Kidney (tissue), 14 donors: ENCODE data around the gene ECT2L. TPM values are rescaled to one million over a fixed set of nuclear protein-coding genes. Genes with fewer than 3 reads are reported as not detected.
A peak's percentile ranks its signal among the peaks of the same experiment; 100 is the strongest.

Experiments
- DNase-seq, 5 donors: peaks; one replicate each; pipeline ENCODE4 v3.0.0-alpha.2; 2013 to 2020
- FAIRE-seq: peaks from 2 replicates; lab custom pipeline; 2012; peaks lifted over from hg19 to GRCh38; lab: Jason Lieb, UNC
- H3K27ac ChIP-seq, 2 donors: one replicate each; pipeline ENCODE4 v1.7.0; 2013; ENCODE audit warnings: low read depth in 2 of 2, low read length in 2 of 2, inconsistent platforms in 1 of 2
- H3K27me3 ChIP-seq: one replicate; pipeline ENCODE4 v1.7.1; 2013; ENCODE audit warnings: low read length, inconsistent platforms; ENCODE audit not compliant: control insufficient read depth, insufficient read depth
- H3K36me3 ChIP-seq, 3 donors: one replicate each; pipeline versions ENCODE4 v1.7.0 to v1.7.1; 2013; ENCODE audit warnings: low read length in 3 of 3, control low read depth in 1 of 3, inconsistent platforms in 1 of 3; ENCODE audit not compliant: insufficient read depth in 3 of 3, control insufficient read depth in 2 of 3
- H3K4me1 ChIP-seq, 3 donors: one replicate each; pipeline versions ENCODE4 v1.7.0 to v1.7.1; 2013; ENCODE audit warnings: low read length in 3 of 3, inconsistent platforms in 1 of 3, low read depth in 1 of 3; ENCODE audit not compliant: control insufficient read depth in 2 of 3, insufficient read depth in 2 of 3
- H3K4me3 ChIP-seq, 3 donors: one replicate each; pipeline versions ENCODE4 v1.7.0 to v1.8.1; 2013; ENCODE audit warnings: low read length in 3 of 3, control low read depth in 1 of 3, inconsistent platforms in 1 of 3
- H3K9ac ChIP-seq, 3 donors: one replicate each; pipeline versions ENCODE4 v1.7.0 to v1.7.1; 2013; ENCODE audit warnings: low read length in 3 of 3, control low read depth in 1 of 3, inconsistent platforms in 1 of 3
- H3K9me3 ChIP-seq, 3 donors: one replicate each; pipeline versions ENCODE4 v1.7.0 to v1.7.1; 2013; ENCODE audit warnings: low read length in 3 of 3, control low read depth in 1 of 3, inconsistent platforms in 1 of 3; ENCODE audit not compliant: control insufficient read depth in 2 of 3, insufficient read depth in 1 of 3
- intact Hi-C: fragments of 100-400 bp; cut with DNase I; formaldehyde crosslinking; loops from one replicate; pipeline ENCODE4 v1.11.1; 2022
- polyA plus RNA-seq: library from polyadenylated mRNA; stranded (reverse); fragments of 350-450 nt; fragmentation: Illumina TruSeq; extraction: RNeasy Lipid Tissue Mini Kit (QIAGEN cat#74804); gene quantifications from one replicate; pipeline ENCODE4 v1.2.3, GENCODE V29; 2014; ENCODE audit warnings: low read depth, low replicate concordance; ENCODE audit not compliant: insufficient read depth
- total RNA-seq: library from RNA; stranded (reverse); fragmentation: NEBNext Ultra II Directional; extraction: Animal tissue kit (Norgen Biotek cat#: 25700); gene quantifications from one replicate; pipeline ENCODE4 v1.2.1, GENCODE V29; 2021
- TF ChIP-seq, protein P1 (sequence below): IDR thresholded peaks from 3 replicates; pipeline ENCODE4 v1.5.1; 2012; ENCODE audit warnings: mild to moderate bottlenecking, moderate library complexity, borderline replicate concordance; ENCODE audit not compliant: insufficient read depth; ENCODE audit errors: extremely low read depth
- donor health status: control.
- donor health status: control.
- donor health status: control.
- donor health status: control.
- donor health status: control.
- donor health status: DM: yes; HTN: yes; CAD: no.
- donor health status: Normal renal cell carcinoma (clear cell type).

Gene ECT2L
- total and polyA plus RNA-seq, 2 donors from 2014 or later: 0.13 TPM; not detected in 1

DNA sequence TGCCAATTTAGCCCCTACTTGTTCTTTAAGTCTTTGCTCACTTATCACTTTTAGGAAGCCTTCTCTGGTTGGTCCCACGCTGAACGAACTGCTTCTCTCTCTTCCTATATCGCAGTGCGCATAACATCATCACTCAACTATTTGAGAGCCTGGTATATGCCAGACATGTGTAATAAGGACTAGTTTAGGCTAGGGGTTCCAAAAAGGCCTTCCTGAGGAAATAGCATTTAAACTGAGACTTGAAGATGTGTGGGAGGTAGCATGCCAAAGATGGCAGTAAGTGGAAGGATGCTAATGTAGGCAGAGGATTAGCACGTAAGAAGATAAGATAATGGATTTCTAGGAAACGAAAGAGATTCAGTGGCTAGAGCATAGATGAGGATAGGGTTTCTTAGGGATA, 17.6 kb upstream of the ECT2L start:
- H3K9me3 ChIP-seq: no peaks in the 10 kb centered on the region
- H3K9ac ChIP-seq: no peak overlapping the region
- intact Hi-C loops: no loop called here
- no peak overlapping the region for H3K27ac ChIP-seq
- H3K36me3 ChIP-seq: peaks cover 0 to 15% (median 2%) of the 10 kb centered on the region in 3 donors
- FAIRE-seq (no peak), DNase-seq (no peak)
- peaks cover 0 to 3% (median 2%) of the 10 kb centered on the region in 3 donors for H3K4me1 ChIP-seq
- H3K4me3 ChIP-seq: no peak overlapping the region
- TF ChIP-seq, protein P1, sequence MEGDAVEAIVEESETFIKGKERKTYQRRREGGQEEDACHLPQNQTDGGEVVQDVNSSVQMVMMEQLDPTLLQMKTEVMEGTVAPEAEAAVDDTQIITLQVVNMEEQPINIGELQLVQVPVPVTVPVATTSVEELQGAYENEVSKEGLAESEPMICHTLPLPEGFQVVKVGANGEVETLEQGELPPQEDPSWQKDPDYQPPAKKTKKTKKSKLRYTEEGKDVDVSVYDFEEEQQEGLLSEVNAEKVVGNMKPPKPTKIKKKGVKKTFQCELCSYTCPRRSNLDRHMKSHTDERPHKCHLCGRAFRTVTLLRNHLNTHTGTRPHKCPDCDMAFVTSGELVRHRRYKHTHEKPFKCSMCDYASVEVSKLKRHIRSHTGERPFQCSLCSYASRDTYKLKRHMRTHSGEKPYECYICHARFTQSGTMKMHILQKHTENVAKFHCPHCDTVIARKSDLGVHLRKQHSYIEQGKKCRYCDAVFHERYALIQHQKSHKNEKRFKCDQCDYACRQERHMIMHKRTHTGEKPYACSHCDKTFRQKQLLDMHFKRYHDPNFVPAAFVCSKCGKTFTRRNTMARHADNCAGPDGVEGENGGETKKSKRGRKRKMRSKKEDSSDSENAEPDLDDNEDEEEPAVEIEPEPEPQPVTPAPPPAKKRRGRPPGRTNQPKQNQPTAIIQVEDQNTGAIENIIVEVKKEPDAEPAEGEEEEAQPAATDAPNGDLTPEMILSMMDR: no peak
- H3K27me3 ChIP-seq: no peaks in the 10 kb centered on the region

DNA sequence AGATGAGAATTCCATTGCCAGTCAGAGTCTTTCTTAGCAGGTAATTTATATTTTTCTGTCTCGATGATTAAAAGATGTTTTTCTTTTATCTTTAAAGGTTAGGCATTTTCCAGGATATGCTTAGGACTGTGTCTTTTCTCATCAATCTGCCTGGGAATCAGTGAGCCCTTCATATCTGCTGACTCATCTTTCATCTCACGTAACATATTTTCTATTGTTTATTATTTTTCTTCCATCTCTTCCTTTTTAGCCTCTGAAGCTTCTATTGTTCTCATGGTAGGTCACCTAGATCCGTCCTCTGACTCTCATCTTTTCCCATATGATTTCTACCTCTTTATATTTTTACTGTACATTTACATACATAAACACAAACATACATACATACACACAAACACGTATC, 13.6 kb upstream of the ECT2L start:
- no peak overlapping the region for H3K27ac ChIP-seq
- intact Hi-C loops: no loop called here
- peaks cover 0 to 15% (median 2%) of the 10 kb centered on the region in 3 donors for H3K36me3 ChIP-seq
- H3K4me3 ChIP-seq: no peak overlapping the region
- TF ChIP-seq, protein P1: no peak
- no peaks in the 10 kb centered on the region for H3K9me3 ChIP-seq
- no peaks in the 10 kb centered on the region for H3K27me3 ChIP-seq
- DNase-seq: no peak
- no peaks in the 10 kb centered on the region for H3K4me1 ChIP-seq
- no peak for FAIRE-seq
- no peak overlapping the region for H3K9ac ChIP-seq

DNA sequence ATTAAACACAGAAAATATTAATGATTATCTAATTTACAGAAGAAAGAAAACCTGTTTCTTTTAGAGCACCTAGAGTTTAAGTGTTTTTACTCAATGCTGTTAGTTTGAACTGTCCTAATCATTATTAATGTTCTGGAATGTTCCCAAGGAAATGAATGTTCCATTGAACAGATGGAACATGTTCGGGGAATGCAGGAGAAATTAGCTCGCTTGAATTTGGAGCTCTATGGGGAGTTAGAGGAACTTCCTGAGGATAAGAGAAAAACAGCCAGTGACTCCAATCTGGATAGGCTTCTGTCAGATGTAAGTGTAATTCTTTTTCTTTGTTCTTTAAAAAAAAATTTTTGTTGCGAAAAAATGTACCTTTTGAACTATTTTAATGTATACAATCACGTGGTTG, 10.8 kb upstream of the ECT2L start:
- H3K27ac ChIP-seq: no peak overlapping the region
- no peak for FAIRE-seq

More for the DNA sequence above, 10.8 kb upstream of the ECT2L start:
- TF ChIP-seq, protein P1: no peak
- Histone ChIP-seq H3K27me3 (no peaks in the 10 kb centered on the region), H3K9me3 (no peaks in the 10 kb centered on the region), H3K4me1 (no peaks in the 10 kb centered on the region), H3K9ac (no peak overlapping the region), H3K36me3 (peaks cover 2 to 13% (median 8%) of the 10 kb centered on the region in 3 donors), H3K4me3 (no peak overlapping the region)
- DNase-seq: peak in 1 of 5 donors; percentile 54
- intact Hi-C loops: no loop called here
